ENCODE results near the gene ERAL1.

DNA sequence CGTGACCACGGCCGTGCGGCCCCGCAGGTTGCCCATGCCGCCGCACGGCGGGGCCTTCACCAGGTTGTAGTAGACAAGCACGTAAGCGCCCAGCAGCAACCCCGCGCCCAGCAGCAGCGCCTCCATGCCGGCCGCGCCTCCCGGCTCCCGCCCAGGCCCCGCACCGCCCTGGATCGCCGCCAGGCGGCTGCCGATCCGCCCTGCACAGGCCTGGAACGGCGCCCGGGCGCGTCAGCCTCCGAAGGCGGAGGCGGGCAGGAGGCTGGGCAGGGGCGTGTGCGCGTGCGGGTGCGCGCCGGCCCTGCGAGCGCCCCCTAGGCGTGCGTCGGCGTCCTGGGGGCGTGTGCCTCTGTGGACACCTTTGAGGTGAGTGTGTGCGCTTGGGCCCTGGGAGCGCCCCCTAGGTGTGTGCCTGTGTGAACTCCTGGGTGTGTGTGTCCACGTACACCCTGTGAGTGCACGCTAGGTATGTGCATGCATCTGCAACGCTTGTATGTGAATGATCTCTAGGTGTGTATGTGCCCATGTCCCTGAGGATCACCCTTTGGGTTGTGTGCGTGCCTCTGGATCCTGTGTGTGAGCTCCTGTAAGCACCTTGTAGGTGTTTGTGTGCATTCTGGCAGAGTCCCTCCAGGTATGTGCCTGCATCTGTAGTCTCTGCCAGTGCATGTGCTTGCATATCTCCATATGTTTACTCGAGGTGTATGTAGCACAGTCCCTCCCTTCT is 48.2 kb downstream of the ERAL1 start, which contains the start of gene DHRS13:
- TF ChIP-seq, protein P1, sequence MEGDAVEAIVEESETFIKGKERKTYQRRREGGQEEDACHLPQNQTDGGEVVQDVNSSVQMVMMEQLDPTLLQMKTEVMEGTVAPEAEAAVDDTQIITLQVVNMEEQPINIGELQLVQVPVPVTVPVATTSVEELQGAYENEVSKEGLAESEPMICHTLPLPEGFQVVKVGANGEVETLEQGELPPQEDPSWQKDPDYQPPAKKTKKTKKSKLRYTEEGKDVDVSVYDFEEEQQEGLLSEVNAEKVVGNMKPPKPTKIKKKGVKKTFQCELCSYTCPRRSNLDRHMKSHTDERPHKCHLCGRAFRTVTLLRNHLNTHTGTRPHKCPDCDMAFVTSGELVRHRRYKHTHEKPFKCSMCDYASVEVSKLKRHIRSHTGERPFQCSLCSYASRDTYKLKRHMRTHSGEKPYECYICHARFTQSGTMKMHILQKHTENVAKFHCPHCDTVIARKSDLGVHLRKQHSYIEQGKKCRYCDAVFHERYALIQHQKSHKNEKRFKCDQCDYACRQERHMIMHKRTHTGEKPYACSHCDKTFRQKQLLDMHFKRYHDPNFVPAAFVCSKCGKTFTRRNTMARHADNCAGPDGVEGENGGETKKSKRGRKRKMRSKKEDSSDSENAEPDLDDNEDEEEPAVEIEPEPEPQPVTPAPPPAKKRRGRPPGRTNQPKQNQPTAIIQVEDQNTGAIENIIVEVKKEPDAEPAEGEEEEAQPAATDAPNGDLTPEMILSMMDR (optimal IDR thresholded peaks at IDR 0.05 in 1 of 3, IDR thresholded peaks at IDR 0.05 in 1 of 3, conservative IDR thresholded peaks at IDR 0.05 in 1 of 3; ENCODE audit: extremely low read depth in 1 of 3, insufficient read depth in 2 of 3, low read length in 3 of 3): peak; percentile 85 to 97 (median 96)
- no peak for TF ChIP-seq EZH2 (IDR thresholded peaks at IDR 0.05; ENCODE audit: low read length)

Measured in keratinocyte (primary cell).